ENCODE results near the gene LDHD.

The LDHD gene

DNA sequence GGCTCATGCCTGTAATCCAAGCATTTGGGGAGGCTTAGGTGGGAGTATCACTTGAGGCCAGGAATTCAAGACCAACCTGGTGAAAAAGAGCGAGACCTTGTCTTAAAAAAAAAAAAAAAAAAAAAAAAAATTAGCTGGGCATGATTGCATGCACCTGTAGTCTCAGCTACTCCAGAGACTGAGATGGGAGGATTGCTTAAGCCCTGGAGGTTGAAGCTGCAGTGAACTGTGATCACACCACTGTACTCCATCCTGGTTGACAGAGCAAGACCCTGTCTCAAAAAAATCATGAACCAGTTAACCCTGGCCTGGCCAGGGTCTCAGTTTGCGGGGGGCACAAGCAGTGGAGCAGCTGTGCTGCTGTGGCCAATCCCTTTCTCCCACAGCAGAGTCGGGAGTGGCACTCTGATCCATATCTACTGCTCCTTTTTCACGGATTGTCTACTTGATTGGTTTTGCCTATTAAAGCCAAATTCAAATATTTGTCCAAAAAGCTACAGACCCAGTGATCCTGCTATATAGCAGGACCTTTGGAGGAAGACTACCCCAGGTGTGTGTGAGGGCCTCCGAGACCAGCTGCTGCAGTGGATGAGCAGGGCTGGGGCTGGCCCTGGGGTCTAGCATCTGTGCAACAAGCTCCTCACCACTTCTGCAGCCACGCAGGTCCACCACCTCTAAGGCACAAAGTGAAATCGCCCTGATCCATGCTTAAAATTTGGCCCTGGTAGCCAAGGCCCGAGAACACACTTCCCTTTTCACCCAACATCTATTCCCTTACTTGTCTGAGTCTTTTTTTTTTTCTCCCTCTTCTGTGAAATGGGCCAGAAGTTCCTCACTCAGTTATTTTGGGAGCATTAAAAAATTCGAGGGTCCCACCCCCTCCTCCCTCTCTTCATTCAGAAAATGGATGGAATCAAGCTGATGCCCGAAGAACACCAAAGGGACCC, 48.2 kb downstream of the LDHD start:
- Histone ChIP-seq H3K9ac (ENCODE audit: low read length) (no peak overlapping the region), H3K4me1 (ENCODE audit: control insufficient read depth, insufficient read depth, low read length) (peaks cover 12% of the 10 kb centered on the region), H3K36me3 (ENCODE audit: control insufficient read depth, insufficient read depth, low read length) (no peaks in the 10 kb centered on the region), H3K4me3 (ENCODE audit: low read length) (no peak overlapping the region), H3K27ac (ENCODE audit: low read depth, low read length) (no peak overlapping the region), H3K27me3 (ENCODE audit: control insufficient read depth, insufficient read depth, low read length) (no peaks in the 10 kb centered on the region)

DNA sequence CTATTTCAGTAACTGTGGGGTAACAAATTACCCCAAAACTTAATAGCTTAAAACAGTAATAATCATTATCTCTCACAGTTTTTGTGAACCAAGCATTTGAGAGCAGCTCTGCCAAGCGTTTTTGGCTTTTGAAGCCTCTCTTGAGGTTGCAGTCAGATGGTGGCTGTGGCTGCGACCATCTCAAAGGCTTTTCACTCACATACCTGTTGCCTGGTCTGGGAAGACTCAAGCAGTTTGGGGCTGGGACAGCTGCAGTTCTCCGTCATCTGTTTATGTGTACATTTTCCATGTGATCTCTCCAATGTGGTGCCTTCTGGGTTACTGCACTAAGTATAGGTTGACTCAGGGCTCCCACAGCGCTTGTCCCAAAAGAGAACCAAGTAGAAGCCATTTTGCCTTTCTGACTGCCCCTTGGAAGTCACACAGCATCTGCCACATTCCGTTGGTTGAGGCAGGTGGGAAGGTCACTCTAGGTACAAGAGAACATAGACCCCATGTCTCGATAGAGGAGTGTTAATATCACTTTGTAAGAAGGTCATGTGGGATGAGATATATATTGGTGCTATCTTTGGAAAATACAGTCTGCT, 49.6 kb downstream of the LDHD start:
- no peaks in the 10 kb centered on the region for H3K36me3 ChIP-seq (ENCODE audit: control insufficient read depth, insufficient read depth, low read length)
- no peak overlapping the region for H3K9ac ChIP-seq (ENCODE audit: low read length)
- H3K4me3 ChIP-seq (ENCODE audit: low read length), result no peak overlapping the region
- no peaks in the 10 kb centered on the region for H3K27me3 ChIP-seq (ENCODE audit: control insufficient read depth, insufficient read depth, low read length)
- peak overlapping the region; percentile 50 for H3K27ac ChIP-seq (ENCODE audit: low read depth, low read length)
- peaks cover 24% of the 10 kb centered on the region for H3K4me1 ChIP-seq (ENCODE audit: control insufficient read depth, insufficient read depth, low read length)

GRCh38 chr16:75065521-75066149, 50.9 kb downstream of the LDHD start:
- H3K27me3 ChIP-seq (ENCODE audit: control insufficient read depth, insufficient read depth, low read length), result no peaks in the 10 kb centered on the region
- H3K9ac ChIP-seq (ENCODE audit: low read length), result peak overlapping the region; percentile 29
- H3K36me3 ChIP-seq (ENCODE audit: control insufficient read depth, insufficient read depth, low read length), result no peaks in the 10 kb centered on the region
- peak overlapping the region; percentile 51 for H3K27ac ChIP-seq (ENCODE audit: low read depth, low read length)
- peak overlapping the region; percentile 27 for H3K4me3 ChIP-seq (ENCODE audit: low read length)
- H3K4me1 ChIP-seq (ENCODE audit: control insufficient read depth, insufficient read depth, low read length), result peaks cover 28% of the 10 kb centered on the region

DNA sequence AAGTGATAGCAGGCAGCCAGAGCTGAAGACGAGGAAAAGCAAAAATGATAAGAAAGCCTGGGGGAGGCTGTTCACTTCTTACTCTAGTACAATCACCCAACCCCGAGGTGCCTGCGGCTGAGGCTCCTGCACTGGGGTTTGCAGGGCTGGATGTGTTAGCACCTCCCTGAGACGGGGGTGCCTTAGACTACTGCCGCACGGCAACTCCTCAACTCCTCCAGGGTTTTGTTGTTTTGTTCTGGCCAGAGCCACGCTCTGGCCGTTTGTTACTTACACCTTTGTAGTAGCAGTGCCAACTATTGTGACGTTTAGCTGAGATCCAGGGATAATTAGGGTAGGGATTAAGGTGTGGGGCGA, 51.5 kb downstream of the LDHD start:
- no peaks in the 10 kb centered on the region for H3K36me3 ChIP-seq (ENCODE audit: control insufficient read depth, insufficient read depth, low read length)
- H3K9ac ChIP-seq (ENCODE audit: low read length), result no peak overlapping the region
- no peaks in the 10 kb centered on the region for H3K27me3 ChIP-seq (ENCODE audit: control insufficient read depth, insufficient read depth, low read length)
- H3K4me1 ChIP-seq (ENCODE audit: control insufficient read depth, insufficient read depth, low read length), result peaks cover 28% of the 10 kb centered on the region
- H3K4me3 ChIP-seq (ENCODE audit: low read length), result peak overlapping the region; percentile 27
- peak overlapping the region; percentile 60 for H3K27ac ChIP-seq (ENCODE audit: low read depth, low read length)

GRCh38 chr16:75064403-75065148, 52.0 kb downstream of the LDHD start:
- no peaks in the 10 kb centered on the region for H3K36me3 ChIP-seq (ENCODE audit: control insufficient read depth, insufficient read depth, low read length)
- peak overlapping the region; percentile 6 for H3K4me3 ChIP-seq (ENCODE audit: low read length)
- H3K27ac ChIP-seq (ENCODE audit: low read depth, low read length), result peak overlapping the region; percentile 60
- no peaks in the 10 kb centered on the region for H3K27me3 ChIP-seq (ENCODE audit: control insufficient read depth, insufficient read depth, low read length)
- no peak overlapping the region for H3K9ac ChIP-seq (ENCODE audit: low read length)
- peaks cover 28% of the 10 kb centered on the region for H3K4me1 ChIP-seq (ENCODE audit: control insufficient read depth, insufficient read depth, low read length)

GRCh38 chr16:75063549-75064088, 53.0 kb downstream of the LDHD start:
- H3K27me3 ChIP-seq (ENCODE audit: control insufficient read depth, insufficient read depth, low read length), result no peaks in the 10 kb centered on the region
- H3K4me1 ChIP-seq (ENCODE audit: control insufficient read depth, insufficient read depth, low read length), result peaks cover 31% of the 10 kb centered on the region
- H3K27ac ChIP-seq (ENCODE audit: low read depth, low read length), result peak overlapping the region; percentile 84
- H3K9ac ChIP-seq (ENCODE audit: low read length), result no peak overlapping the region
- no peak overlapping the region for H3K4me3 ChIP-seq (ENCODE audit: low read length)
- H3K36me3 ChIP-seq (ENCODE audit: control insufficient read depth, insufficient read depth, low read length), result no peaks in the 10 kb centered on the region

DNA sequence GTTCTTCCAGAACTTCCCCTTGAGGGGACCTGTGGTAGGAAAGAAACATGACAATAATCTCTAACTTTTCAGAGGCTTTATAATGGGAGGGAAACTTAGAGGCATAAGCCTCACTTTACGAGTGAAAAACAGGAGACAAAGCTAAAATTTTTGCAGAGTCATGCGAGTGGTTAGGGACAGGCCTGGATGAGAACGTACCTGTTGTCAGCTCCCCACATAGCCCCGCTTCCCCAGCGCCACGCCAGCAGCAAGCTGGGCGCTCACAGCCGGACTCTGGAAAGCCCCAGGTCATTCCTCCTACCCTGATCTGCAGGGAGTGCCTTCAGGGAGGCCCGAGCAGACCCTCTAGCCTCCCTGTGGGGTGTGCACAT, 53.6 kb downstream of the LDHD start:
- H3K9ac ChIP-seq (ENCODE audit: low read length), result no peak overlapping the region
- peak overlapping the region; percentile 84 for H3K27ac ChIP-seq (ENCODE audit: low read depth, low read length)
- H3K27me3 ChIP-seq (ENCODE audit: control insufficient read depth, insufficient read depth, low read length), result no peaks in the 10 kb centered on the region
- no peaks in the 10 kb centered on the region for H3K36me3 ChIP-seq (ENCODE audit: control insufficient read depth, insufficient read depth, low read length)
- no peak overlapping the region for H3K4me3 ChIP-seq (ENCODE audit: low read length)
- H3K4me1 ChIP-seq (ENCODE audit: control insufficient read depth, insufficient read depth, low read length), result peaks cover 31% of the 10 kb centered on the region

GRCh38 chr16:75062135-75062975, 54.2 kb downstream of the LDHD start:
- Histone ChIP-seq H3K27me3 (ENCODE audit: control insufficient read depth, insufficient read depth, low read length) (no peaks in the 10 kb centered on the region), H3K9ac (ENCODE audit: low read length) (no peak overlapping the region), H3K27ac (ENCODE audit: low read depth, low read length) (peak overlapping the region; percentile 84), H3K36me3 (ENCODE audit: control insufficient read depth, insufficient read depth, low read length) (no peaks in the 10 kb centered on the region), H3K4me1 (ENCODE audit: control insufficient read depth, insufficient read depth, low read length) (peaks cover 31% of the 10 kb centered on the region), H3K4me3 (ENCODE audit: low read length) (peak overlapping the region; percentile 32)

Measured in rectal smooth muscle tissue (tissue), 1 donor.